Fibroblast of lung (primary cell): ENCODE measurements around the gene LRMDA. TPM values are rescaled to one million over a fixed set of nuclear protein-coding genes. Genes with fewer than 3 reads are reported as not detected.

Source experiments
- DNase-seq, 2 donors: peaks; one replicate each; pipeline versions ENCODE4 v3.0.0 to v3.0.0-alpha.2; 2010; ENCODE audit warnings: low read depth in 2 of 2
- H2AFZ ChIP-seq: 2 replicates; pipeline ENCODE4 v1.5.1; 2012; ENCODE audit warnings: low read length, control low read depth, inconsistent platforms
- H3K27ac ChIP-seq: 2 replicates; pipeline ENCODE4 v1.5.1; 2011; ENCODE audit warnings: low read length, control low read depth; ENCODE audit not compliant: insufficient read depth
- H3K27me3 ChIP-seq: 2 replicates; pipeline ENCODE4 v1.5.1; 2011; ENCODE audit warnings: mild to moderate bottlenecking, low read length; ENCODE audit not compliant: control insufficient read depth, insufficient read depth
- H3K36me3 ChIP-seq: 2 replicates; pipeline ENCODE4 v1.5.1; 2011; ENCODE audit warnings: low read length; ENCODE audit not compliant: control insufficient read depth, insufficient read depth
- H3K4me1 ChIP-seq: 2 replicates; pipeline ENCODE4 v1.5.1; 2011; ENCODE audit warnings: low read length; ENCODE audit not compliant: control insufficient read depth, insufficient read depth; ENCODE audit errors: extremely low read depth
- H3K4me2 ChIP-seq: 2 replicates; pipeline ENCODE4 v1.5.1; 2011; ENCODE audit warnings: low read length, control low read depth; ENCODE audit not compliant: insufficient read depth; ENCODE audit errors: extremely low read depth
- H3K4me3 ChIP-seq, 4 experiments: fragments of 200-600 bp in 1 of 4; sonication (generic) in 1 of 4; replicated peaks in 1 of 4; 2 replicates each; pipeline ENCODE4 v1.5.1; 2011 to 2016; ENCODE audit warnings: low read length in 4 of 4, low read depth in 3 of 4, mild to moderate bottlenecking in 3 of 4, control low read depth in 2 of 4, inconsistent platforms in 1 of 4, mixed read lengths in 1 of 4; ENCODE audit not compliant: insufficient read depth in 1 of 4; ENCODE audit errors: control extremely low read depth in 1 of 4
- H3K79me2 ChIP-seq: 2 replicates; pipeline ENCODE4 v1.5.1; 2012; ENCODE audit warnings: mild to moderate bottlenecking, low read length, inconsistent platforms; ENCODE audit not compliant: control insufficient read depth, insufficient read depth
- H3K9ac ChIP-seq: 2 replicates; pipeline ENCODE4 v1.5.1; 2011; ENCODE audit warnings: mild to moderate bottlenecking, low read length, control low read depth; ENCODE audit not compliant: insufficient read depth
- H3K9me3 ChIP-seq: 2 replicates; pipeline ENCODE4 v1.5.1; 2012; ENCODE audit warnings: low read depth, low read length; ENCODE audit not compliant: control insufficient read depth, insufficient read depth
- H4K20me1 ChIP-seq: 2 replicates; pipeline ENCODE4 v1.5.1; 2011; ENCODE audit warnings: low read length; ENCODE audit not compliant: control insufficient read depth, insufficient read depth; ENCODE audit errors: extremely low read depth
- CTCF ChIP-seq, 2 donors: IDR thresholded peaks in 1 of 2; conservative IDR thresholded peaks in 1 of 2; 1 replicate in 1 of 2; 2 replicates in 1 of 2; pipeline ENCODE4 v1.5.1; 2011 to 2012; ENCODE audit warnings: low read length in 2 of 2, control low read depth in 1 of 2, inconsistent platforms in 1 of 2, low read depth in 1 of 2, mild to moderate bottlenecking in 1 of 2
- EZH2 ChIP-seq: IDR thresholded peaks from 2 replicates; pipeline ENCODE4 v1.5.1; 2012; ENCODE audit warnings: low read length, control low read depth, mild to moderate bottlenecking; ENCODE audit errors: missing control alignments
- polyA plus RNA-seq, 2 donors: library from polyadenylated mRNA; depleted of rRNA in 1 of 2; stranded (reverse) in 1 of 2; unstranded in 1 of 2; fragments of >200 nt; gene quantifications; 2 replicates each; pipeline ENCODE4 v1.2.1, GENCODE V29; 2011 to 2012; ENCODE audit warnings: missing spikeins in 1 of 2
- total RNA-seq: library from RNA; depleted of rRNA; stranded (reverse); fragments of >200 nt; gene quantifications from 2 replicates; pipeline ENCODE4 v1.2.1, GENCODE V29; 2014

Gene LRMDA
- total and polyA plus RNA-seq, 2 donors (not counting 1 experiment from before 2014, with no cell fraction given): 1.7 to 2.0 TPM

DNA sequence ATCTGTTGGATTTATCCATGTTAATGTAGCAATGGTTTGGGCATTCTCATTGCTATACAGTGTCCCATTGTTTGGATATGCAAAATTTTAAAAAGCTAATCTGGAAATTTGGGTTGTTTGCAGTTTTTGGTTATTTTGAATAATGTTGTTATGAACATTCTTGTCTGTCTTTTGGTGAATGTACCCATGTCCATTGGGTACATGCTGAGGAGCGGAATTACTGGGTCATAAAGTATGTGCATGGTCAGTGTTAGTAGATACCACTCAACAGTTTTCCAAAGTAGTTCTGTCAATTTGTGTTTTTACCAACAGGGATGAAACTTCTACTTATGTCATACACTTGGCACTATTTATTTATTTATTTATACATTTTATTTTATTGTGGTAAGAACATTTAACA, 153.9 kb downstream of the LRMDA start:
- H3K27me3 ChIP-seq: no peaks in the 10 kb centered on the region
- no peak overlapping the region for H2AFZ ChIP-seq
- H3K4me3 ChIP-seq: no peak overlapping the region
- no peaks in the 10 kb centered on the region for H3K9me3 ChIP-seq
- no peaks in the 10 kb centered on the region for H4K20me1 ChIP-seq
- no peak overlapping the region for H3K27ac ChIP-seq
- H3K79me2 ChIP-seq: no peaks in the 10 kb centered on the region
- no peak for DNase-seq
- H3K4me1 ChIP-seq: no peaks in the 10 kb centered on the region
- H3K9ac ChIP-seq: no peak overlapping the region
- no peaks in the 10 kb centered on the region for H3K36me3 ChIP-seq
- no peak overlapping the region for H3K4me2 ChIP-seq
- TF ChIP-seq EZH2: no peak
- TF ChIP-seq CTCF (conservative IDR thresholded peaks at IDR 0.05 in 1 of 2, IDR thresholded peaks at IDR 0.05 in 1 of 2; ENCODE audit: low read depth in 1 of 2, low read length in 2 of 2): no peak

DNA sequence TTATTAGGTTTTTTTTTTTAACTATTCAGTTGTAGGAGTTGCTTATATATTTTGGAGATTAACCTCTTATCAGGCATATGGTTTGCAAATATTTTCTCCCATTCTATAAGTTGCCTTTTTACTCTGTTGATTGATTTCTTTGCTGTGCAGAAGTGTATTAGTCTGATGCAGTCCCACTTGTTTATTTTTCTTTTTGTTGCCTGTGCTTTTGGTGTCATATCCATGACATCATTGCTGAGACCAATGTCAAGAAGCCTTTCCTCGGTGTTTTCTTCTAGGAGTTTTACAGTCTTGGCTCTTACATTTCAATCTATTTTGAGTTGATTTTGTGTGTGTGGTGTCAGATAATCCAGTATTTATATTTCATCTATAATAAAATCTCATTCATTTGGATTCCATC, 155.4 kb downstream of the LRMDA start:
- no peak overlapping the region for H2AFZ ChIP-seq
- H3K4me1 ChIP-seq: no peaks in the 10 kb centered on the region
- H3K9ac ChIP-seq: no peak overlapping the region
- H3K4me2 ChIP-seq: no peak overlapping the region
- no peaks in the 10 kb centered on the region for H3K9me3 ChIP-seq
- no peak overlapping the region for H3K27ac ChIP-seq
- H3K4me3 ChIP-seq: no peak overlapping the region
- H3K79me2 ChIP-seq: no peaks in the 10 kb centered on the region
- TF ChIP-seq CTCF (conservative IDR thresholded peaks at IDR 0.05 in 1 of 2, IDR thresholded peaks at IDR 0.05 in 1 of 2; ENCODE audit: low read depth in 1 of 2, low read length in 2 of 2) (no peak), EZH2 (no peak)
- no peaks in the 10 kb centered on the region for H3K27me3 ChIP-seq
- H3K36me3 ChIP-seq: no peaks in the 10 kb centered on the region
- no peaks in the 10 kb centered on the region for H4K20me1 ChIP-seq
- DNase-seq: no peak

DNA sequence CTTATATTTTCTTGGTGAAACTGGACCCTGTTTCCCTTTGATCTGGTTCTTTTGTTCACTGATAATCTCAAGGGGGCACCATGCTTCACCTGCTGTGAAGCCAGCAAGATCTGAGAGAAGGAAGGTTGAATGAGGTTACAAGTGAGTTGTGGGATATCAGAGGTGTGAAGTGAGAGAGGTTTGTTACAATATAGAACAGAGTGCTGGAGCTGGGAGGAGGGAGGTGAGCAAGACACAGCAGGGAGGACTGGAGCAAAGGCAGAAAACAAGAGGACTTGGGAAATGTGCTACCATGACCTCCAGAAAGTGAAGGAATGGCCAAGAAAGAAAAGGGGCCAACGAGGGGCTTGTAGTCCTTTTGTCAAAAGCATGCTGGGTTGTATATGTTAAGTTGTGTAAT, 156.6 kb downstream of the LRMDA start:
- H3K9me3 ChIP-seq: no peaks in the 10 kb centered on the region
- DNase-seq: no peak
- H3K4me3 ChIP-seq: no peak overlapping the region
- no peak overlapping the region for H3K4me2 ChIP-seq
- H3K9ac ChIP-seq: no peak overlapping the region
- TF ChIP-seq EZH2 (no peak), CTCF (conservative IDR thresholded peaks at IDR 0.05 in 1 of 2, IDR thresholded peaks at IDR 0.05 in 1 of 2; ENCODE audit: low read depth in 1 of 2, low read length in 2 of 2) (no peak)
- no peak overlapping the region for H3K27ac ChIP-seq
- no peaks in the 10 kb centered on the region for H4K20me1 ChIP-seq
- no peaks in the 10 kb centered on the region for H3K27me3 ChIP-seq
- no peaks in the 10 kb centered on the region for H3K79me2 ChIP-seq
- no peaks in the 10 kb centered on the region for H3K36me3 ChIP-seq
- no peaks in the 10 kb centered on the region for H3K4me1 ChIP-seq
- H2AFZ ChIP-seq: no peak overlapping the region
